ENCODE measurements around the gene LRFN3.
A peak's percentile ranks its signal among the peaks of the same experiment; 100 is the strongest.
"Not testable (repeated sequence)": the region's sequence is repeated elsewhere in the genome, so short reads cannot be mapped to it uniquely, and the experiment has no call there.

LRFN3 gene

GRCh38 chr19:35935911-35936737, at the start of gene LRFN3:
LRFN3 (plus strand) TSS chr19:35936374; CDS start chr19:35939426, 3,052 bp downstream.
- no peak within 1 kb of the TSS for H3K27ac ChIP-seq (ENCODE audit: low read length)
- H3K27me3 ChIP-seq (ENCODE audit: control insufficient read depth, insufficient read depth, low read length): no peaks in the 10 kb centered on the region
- H3K36me3 ChIP-seq (ENCODE audit: control insufficient read depth, low read depth, low read length): no peaks in the 10 kb centered on the region

GRCh38 chr19:35887197-35887596, 49.0 kb upstream of the LRFN3 start:
- Histone ChIP-seq H3K4me3 (ENCODE audit: low read length) (no peak overlapping the region), H3K9me3 (ENCODE audit: control insufficient read depth, low read depth, low read length) (no peaks in the 10 kb centered on the region), H3K9ac (ENCODE audit: low read length) (no peak overlapping the region), H3K27ac (ENCODE audit: low read length) (no peak overlapping the region), H3K36me3 (ENCODE audit: control insufficient read depth, low read depth, low read length) (peaks cover 19% of the 10 kb centered on the region), H3K27me3 (ENCODE audit: control insufficient read depth, insufficient read depth, low read length) (no peaks in the 10 kb centered on the region), H3K4me1 (ENCODE audit: control insufficient read depth, low read depth, low read length) (no peaks in the 10 kb centered on the region)

More at GRCh38 chr19:35935911-35936737, at the start of gene LRFN3:
- Histone ChIP-seq H3K4me3 (ENCODE audit: low read length) (peak within 1 kb of the TSS; percentile 83), H3K9ac (ENCODE audit: low read length) (peak within 1 kb of the TSS; percentile 65), H3K9me3 (ENCODE audit: control insufficient read depth, low read depth, low read length) (no peaks in the 10 kb centered on the region), H3K4me1 (ENCODE audit: control insufficient read depth, low read depth, low read length) (peaks cover 22% of the 10 kb centered on the region)

- Histone ChIP-seq H3K9me3 (ENCODE audit: control insufficient read depth, low read depth, low read length) (no peaks in the 10 kb centered on the region), H3K4me3 (ENCODE audit: low read length) (no peak overlapping the region), H3K36me3 (ENCODE audit: control insufficient read depth, low read depth, low read length) (peaks cover 27% of the 10 kb centered on the region), H3K27ac (ENCODE audit: low read length) (no peak overlapping the region), H3K4me1 (ENCODE audit: control insufficient read depth, low read depth, low read length) (no peaks in the 10 kb centered on the region), H3K9ac (ENCODE audit: low read length) (no peak overlapping the region), H3K27me3 (ENCODE audit: control insufficient read depth, insufficient read depth, low read length) (no peaks in the 10 kb centered on the region)
Observed at GRCh38 chr19:35888398-35888797, 47.8 kb upstream of the LRFN3 start.

GRCh38 chr19:35889370-35890112, 46.6 kb upstream of the LRFN3 start:
- H3K4me3 ChIP-seq (ENCODE audit: low read length): no peak overlapping the region
- no peaks in the 10 kb centered on the region for H3K4me1 ChIP-seq (ENCODE audit: control insufficient read depth, low read depth, low read length)
- no peaks in the 10 kb centered on the region for H3K27me3 ChIP-seq (ENCODE audit: control insufficient read depth, insufficient read depth, low read length)
- peaks cover 34% of the 10 kb centered on the region for H3K36me3 ChIP-seq (ENCODE audit: control insufficient read depth, low read depth, low read length)
- no peak overlapping the region for H3K27ac ChIP-seq (ENCODE audit: low read length)
- H3K9me3 ChIP-seq (ENCODE audit: control insufficient read depth, low read depth, low read length): no peaks in the 10 kb centered on the region
- no peak overlapping the region for H3K9ac ChIP-seq (ENCODE audit: low read length)

- Histone ChIP-seq H3K9me3 (ENCODE audit: control insufficient read depth, low read depth, low read length) (no peaks in the 10 kb centered on the region), H3K27ac (ENCODE audit: low read length) (no peak overlapping the region), H3K9ac (ENCODE audit: low read length) (no peak overlapping the region), H3K4me3 (ENCODE audit: low read length) (no peak overlapping the region), H3K36me3 (ENCODE audit: control insufficient read depth, low read depth, low read length) (peaks cover 34% of the 10 kb centered on the region), H3K27me3 (ENCODE audit: control insufficient read depth, insufficient read depth, low read length) (no peaks in the 10 kb centered on the region), H3K4me1 (ENCODE audit: control insufficient read depth, low read depth, low read length) (no peaks in the 10 kb centered on the region)
Observed at GRCh38 chr19:35890113-35890650, 46.0 kb upstream of the LRFN3 start.

- peaks cover 42% of the 10 kb centered on the region for H3K36me3 ChIP-seq (ENCODE audit: control insufficient read depth, low read depth, low read length)
- H3K9me3 ChIP-seq (ENCODE audit: control insufficient read depth, low read depth, low read length); H3K27ac ChIP-seq (ENCODE audit: low read length): not testable (repeated sequence)
Observed at GRCh38 chr19:35891819-35892218, 44.4 kb upstream of the LRFN3 start.

GRCh38 chr19:35894342-35894741, 41.8 kb upstream of the LRFN3 start:
- Histone ChIP-seq H3K27ac (ENCODE audit: low read length) (no peak overlapping the region), H3K4me3 (ENCODE audit: low read length) (no peak overlapping the region), H3K9ac (ENCODE audit: low read length) (no peak overlapping the region), H3K36me3 (ENCODE audit: control insufficient read depth, low read depth, low read length) (peaks cover 36% of the 10 kb centered on the region), H3K9me3 (ENCODE audit: control insufficient read depth, low read depth, low read length) (no peaks in the 10 kb centered on the region), H3K27me3 (ENCODE audit: control insufficient read depth, insufficient read depth, low read length) (no peaks in the 10 kb centered on the region), H3K4me1 (ENCODE audit: control insufficient read depth, low read depth, low read length) (no peaks in the 10 kb centered on the region)

More at GRCh38 chr19:35891819-35892218, 44.4 kb upstream of the LRFN3 start:
- not testable (repeated sequence) for H3K4me3 ChIP-seq (ENCODE audit: low read length); H3K4me1 ChIP-seq (ENCODE audit: control insufficient read depth, low read depth, low read length); H3K27me3 ChIP-seq (ENCODE audit: control insufficient read depth, insufficient read depth, low read length); H3K9ac ChIP-seq (ENCODE audit: low read length)

GRCh38 chr19:35895911-35896642, 40.1 kb upstream of the LRFN3 start:
- Histone ChIP-seq H3K9ac (ENCODE audit: low read length) (no peak overlapping the region), H3K27ac (ENCODE audit: low read length) (no peak overlapping the region), H3K36me3 (ENCODE audit: control insufficient read depth, low read depth, low read length) (peaks cover 29% of the 10 kb centered on the region), H3K4me3 (ENCODE audit: low read length) (no peak overlapping the region), H3K9me3 (ENCODE audit: control insufficient read depth, low read depth, low read length) (no peaks in the 10 kb centered on the region), H3K4me1 (ENCODE audit: control insufficient read depth, low read depth, low read length) (no peaks in the 10 kb centered on the region), H3K27me3 (ENCODE audit: control insufficient read depth, insufficient read depth, low read length) (no peaks in the 10 kb centered on the region)

GRCh38 chr19:35896643-35897040, 39.5 kb upstream of the LRFN3 start:
- Histone ChIP-seq H3K36me3 (ENCODE audit: control insufficient read depth, low read depth, low read length) (peaks cover 29% of the 10 kb centered on the region), H3K9ac (ENCODE audit: low read length) (no peak overlapping the region), H3K27me3 (ENCODE audit: control insufficient read depth, insufficient read depth, low read length) (no peaks in the 10 kb centered on the region), H3K27ac (ENCODE audit: low read length) (no peak overlapping the region), H3K4me3 (ENCODE audit: low read length) (no peak overlapping the region), H3K4me1 (ENCODE audit: control insufficient read depth, low read depth, low read length) (no peaks in the 10 kb centered on the region), H3K9me3 (ENCODE audit: control insufficient read depth, low read depth, low read length) (no peaks in the 10 kb centered on the region)

- peaks cover 10% of the 10 kb centered on the region for H3K27me3 ChIP-seq (ENCODE audit: control insufficient read depth, insufficient read depth, low read length)
- peak overlapping the region; percentile 85 for H3K4me3 ChIP-seq (ENCODE audit: low read length)
- H3K9me3 ChIP-seq (ENCODE audit: control insufficient read depth, low read depth, low read length): no peaks in the 10 kb centered on the region
- H3K9ac ChIP-seq (ENCODE audit: low read length): no peak overlapping the region
- peaks cover 24% of the 10 kb centered on the region for H3K36me3 ChIP-seq (ENCODE audit: control insufficient read depth, low read depth, low read length)
- H3K27ac ChIP-seq (ENCODE audit: low read length): no peak overlapping the region
- no peaks in the 10 kb centered on the region for H3K4me1 ChIP-seq (ENCODE audit: control insufficient read depth, low read depth, low read length)
Observed at GRCh38 chr19:35897706-35898451, 38.3 kb upstream of the LRFN3 start.

- H3K36me3 ChIP-seq (ENCODE audit: control insufficient read depth, low read depth, low read length): peaks cover 20% of the 10 kb centered on the region
- no peak overlapping the region for H3K27ac ChIP-seq (ENCODE audit: low read length)
- peak overlapping the region; percentile 85 for H3K4me3 ChIP-seq (ENCODE audit: low read length)
- H3K9me3 ChIP-seq (ENCODE audit: control insufficient read depth, low read depth, low read length): no peaks in the 10 kb centered on the region
- peaks cover 13% of the 10 kb centered on the region for H3K27me3 ChIP-seq (ENCODE audit: control insufficient read depth, insufficient read depth, low read length)
- H3K9ac ChIP-seq (ENCODE audit: low read length): peak overlapping the region; percentile 61
- no peaks in the 10 kb centered on the region for H3K4me1 ChIP-seq (ENCODE audit: control insufficient read depth, low read depth, low read length)
Observed at GRCh38 chr19:35898499-35898809, 37.7 kb upstream of the LRFN3 start.
